Retina (tissue), 1 donor: ENCODE measurements around the gene LRRK2.
"Not testable (repeated sequence)": the region's sequence is repeated elsewhere in the genome, so short reads cannot be mapped to it uniquely, and the experiment has no call there.

Experiments
- DNase-seq: peaks from one replicate; pipeline ENCODE4 v3.0.0-alpha.2; 2016

LRRK2 gene

DNA sequence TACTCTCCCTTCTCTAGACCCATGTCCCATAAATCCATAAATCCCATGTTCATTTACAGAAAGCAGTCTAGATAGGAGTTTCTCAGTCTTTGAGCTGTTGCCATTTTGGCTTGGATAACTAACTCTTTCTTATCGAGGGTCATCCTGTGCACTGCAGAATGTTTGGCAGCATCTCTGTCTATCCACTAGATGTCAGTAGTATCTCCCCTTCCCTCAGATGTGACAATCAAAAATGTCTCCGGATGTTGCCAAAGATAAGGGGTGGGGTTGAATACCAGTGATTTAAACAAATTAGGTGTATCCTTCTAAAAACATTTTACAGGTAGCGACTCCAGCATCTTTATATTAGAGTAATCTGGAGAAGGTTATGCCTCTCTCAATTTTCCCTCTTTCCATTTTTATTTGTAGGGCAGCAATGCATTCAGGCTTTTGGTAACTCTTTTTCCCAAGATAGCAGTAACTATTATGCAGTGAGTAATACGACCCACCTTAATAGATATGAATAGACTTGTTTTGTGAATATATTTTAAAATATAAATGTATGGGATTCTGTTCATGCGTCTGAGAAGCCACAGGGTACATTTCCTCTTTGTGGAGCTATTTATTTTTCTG is 100.7 kb downstream of the LRRK2 start:
- no peak for DNase-seq

DNA sequence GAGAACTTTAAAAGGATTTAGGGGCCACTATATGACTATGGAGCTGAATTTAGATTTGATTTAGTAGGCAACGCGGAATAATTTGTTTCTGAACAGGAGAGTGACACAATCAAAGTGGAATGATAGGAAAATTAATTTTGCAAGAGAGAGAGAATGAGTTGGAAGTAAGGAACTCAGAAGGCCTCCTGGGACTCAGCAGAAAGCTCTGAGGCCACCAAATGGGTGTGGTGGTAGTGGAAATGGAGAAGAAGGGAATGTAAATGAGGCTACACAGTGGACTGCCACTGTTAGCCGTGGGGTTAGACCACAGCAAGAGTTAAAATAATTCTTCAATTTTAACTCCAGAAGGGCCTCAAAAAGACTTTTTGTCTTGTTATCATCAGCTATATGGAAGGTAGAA is 102.7 kb downstream of the LRRK2 start:
- no peak for DNase-seq

DNA sequence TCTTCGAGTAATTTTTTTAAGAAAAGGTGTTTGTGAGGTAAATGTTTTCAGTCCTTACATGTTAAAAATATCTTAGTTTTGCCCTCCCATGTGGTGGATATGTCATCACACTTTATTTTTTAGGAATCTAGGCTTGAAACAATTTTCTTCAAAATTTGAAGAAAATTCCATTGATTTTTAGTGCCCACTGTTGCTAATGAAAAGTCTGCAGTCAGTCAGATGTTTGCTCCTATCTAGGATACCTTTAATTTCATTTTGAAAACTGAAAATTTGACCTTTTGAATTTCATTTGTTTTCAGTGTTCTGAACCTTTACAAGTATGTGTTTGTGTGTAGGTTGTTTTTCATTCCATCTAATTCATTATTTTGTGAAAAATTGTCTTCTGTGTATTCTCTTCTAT is 105.4 kb downstream of the LRRK2 start:
- DNase-seq = no peak

DNA sequence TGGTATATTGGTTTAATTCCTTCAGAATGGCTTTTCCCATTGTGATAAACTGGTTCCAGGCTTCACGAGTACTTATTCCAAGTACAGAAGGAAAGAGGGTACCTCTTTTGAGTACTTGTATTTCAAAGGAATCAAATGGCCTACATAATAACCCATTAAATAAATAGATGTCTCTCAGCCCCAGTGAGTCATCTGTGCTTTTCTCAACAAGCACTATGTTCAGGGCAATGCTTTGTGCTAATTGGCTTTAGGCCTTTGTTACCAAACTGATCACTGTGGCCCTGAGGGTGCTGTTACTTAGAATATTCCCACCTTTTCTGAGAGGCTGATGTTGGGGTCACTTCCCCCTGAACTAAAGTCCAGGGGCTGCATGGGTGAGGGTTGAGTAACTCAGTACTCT is 107.1 kb downstream of the LRRK2 start:
- DNase-seq = no peak

- no peak for DNase-seq
These were observed 111.2 kb downstream of the LRRK2 start for GRCh38 chr12:40335991-40336390.

- no peak for DNase-seq
These were observed 111.9 kb downstream of the LRRK2 start for GRCh38 chr12:40336573-40337199.

- no peak for DNase-seq
These were observed 113.3 kb downstream of the LRRK2 start for GRCh38 chr12:40338071-40338470.

- no peak for DNase-seq
These were observed 113.8 kb downstream of the LRRK2 start for GRCh38 chr12:40338621-40339020.

- peak; percentile 6 for DNase-seq
These were observed 117.2 kb downstream of the LRRK2 start for GRCh38 chr12:40342010-40342409.

DNA sequence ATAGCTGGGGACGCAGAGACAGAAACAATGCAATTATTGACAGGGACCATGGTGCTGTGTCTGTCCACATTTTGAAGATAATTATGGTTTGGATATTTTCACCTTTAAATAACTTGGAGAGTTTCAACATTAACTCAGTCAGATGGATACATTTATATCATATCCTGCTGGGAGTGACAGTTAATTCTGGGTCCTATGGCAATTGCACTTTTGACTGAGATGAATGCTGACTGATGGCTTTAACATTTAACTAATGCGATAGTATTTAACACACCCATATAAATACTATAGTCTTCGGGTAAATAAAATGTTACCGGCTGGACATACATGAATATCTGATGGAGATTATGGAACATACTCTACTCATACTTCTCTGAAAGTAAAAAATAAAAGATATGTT is 118.3 kb downstream of the LRRK2 start:
- DNase-seq = peak; percentile 1

DNA sequence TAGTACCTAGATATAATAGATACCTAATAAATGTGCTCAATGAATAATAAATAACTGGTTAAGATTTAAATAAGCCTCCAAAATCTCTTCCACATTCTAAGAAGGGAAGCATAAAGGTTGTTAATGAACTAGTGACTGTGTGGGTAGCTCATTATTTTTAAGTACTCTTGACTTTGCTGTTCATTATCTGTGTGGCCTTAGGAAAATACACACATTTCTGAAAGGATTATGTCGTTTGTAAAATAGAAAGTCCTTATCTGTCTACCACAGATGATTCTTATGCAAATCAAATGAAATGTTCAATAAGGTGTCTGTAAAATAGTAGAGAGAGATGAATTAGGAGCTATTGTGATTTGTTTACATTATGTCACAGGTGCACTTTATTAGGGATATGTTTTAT is 119.5 kb downstream of the LRRK2 start:
- no peak for DNase-seq

DNA sequence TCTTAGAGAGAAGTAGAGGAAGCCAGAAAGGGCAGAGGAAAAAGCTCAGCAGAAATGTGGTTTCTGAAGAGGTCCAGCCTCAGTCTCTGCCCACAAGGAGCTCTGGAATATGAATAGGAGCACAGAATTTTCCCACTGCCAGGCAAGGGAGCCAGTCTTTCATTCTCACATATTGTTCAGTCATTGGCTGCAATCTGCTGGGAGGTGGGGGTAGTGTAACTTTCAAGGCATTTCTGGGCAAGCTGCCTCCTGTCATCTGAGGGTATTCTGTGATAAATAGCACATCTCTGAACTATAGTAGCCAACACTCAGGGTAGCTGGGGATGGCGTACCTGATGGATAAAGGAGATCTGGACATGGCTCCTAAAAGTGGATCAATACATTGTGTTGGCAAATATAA is 127.2 kb downstream of the LRRK2 start:
- no peak for DNase-seq

GRCh38 chr12:40375076-40375475 is 150.3 kb downstream of the LRRK2 start:
- DNase-seq = no peak

DNA sequence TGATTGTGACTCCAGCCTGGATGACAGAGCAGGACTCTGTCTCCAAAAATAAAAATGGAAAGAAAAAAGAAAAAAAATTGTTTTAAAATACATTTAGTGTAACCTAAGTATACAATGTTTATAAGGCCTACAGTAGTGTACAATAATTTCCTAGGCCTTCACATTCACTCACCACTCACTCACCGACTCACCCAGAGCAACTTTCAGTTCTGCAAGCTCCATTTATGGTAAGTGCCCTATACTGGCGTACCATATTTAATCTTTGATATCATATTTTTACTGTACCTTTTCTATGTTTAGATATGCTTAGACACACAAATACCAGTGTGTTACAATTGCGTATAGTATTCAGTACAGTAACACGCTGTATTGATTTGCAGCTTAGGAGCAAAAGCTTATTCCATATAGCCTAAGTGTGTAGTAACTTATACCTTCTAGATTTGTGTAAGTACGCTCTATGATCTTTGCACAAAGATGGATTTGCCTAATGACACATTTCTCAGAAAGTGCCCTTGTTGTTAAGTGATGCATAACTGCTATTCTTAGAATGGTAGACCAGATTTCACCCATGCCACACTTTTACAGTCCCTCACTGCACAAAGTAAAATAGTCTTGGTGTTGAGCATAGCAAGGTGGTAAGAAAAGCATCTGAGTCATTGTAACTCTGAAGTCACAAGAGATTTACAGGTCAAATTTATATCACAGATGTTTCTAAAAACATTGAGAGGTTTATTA is 151.9 kb downstream of the LRRK2 start:
- DNase-seq = no peak

DNA sequence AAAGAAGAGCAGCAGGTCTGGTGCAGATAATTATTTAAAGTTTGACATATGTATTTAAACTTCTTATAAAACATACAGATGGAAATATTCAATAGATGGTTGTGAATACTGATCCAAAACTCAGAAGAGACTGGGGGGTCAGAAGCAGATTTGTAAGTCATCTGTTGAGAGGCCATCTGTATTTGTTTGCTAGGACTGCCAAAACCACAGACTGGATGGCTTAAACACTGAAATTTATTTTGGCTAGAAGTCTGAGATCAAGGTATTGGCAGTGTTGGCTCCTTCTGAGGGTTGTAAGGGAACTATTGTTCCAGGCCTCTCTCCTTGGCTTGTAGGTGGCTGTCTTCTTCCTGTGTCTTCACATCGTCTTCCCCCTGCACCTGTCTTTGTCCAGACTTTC is 153.9 kb downstream of the LRRK2 start:
- no peak for DNase-seq

DNA sequence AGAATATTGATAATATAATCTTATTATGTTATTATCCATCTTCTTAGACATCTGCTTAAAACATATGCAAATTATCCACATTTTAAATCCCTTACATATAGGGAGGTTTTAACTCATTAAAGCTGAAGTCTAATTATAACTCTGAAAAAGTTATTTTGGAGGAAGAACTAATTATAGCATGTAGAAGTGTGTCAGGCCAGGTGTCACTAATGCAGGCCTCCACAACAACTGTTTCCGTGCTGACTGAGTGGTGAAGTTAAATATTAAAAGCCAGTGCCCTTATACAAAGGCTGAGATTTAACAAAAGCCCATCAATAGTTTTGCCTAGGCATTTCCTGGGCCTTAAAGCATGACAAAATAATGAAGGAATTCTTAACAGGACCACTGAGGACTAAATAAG is 157.4 kb downstream of the LRRK2 start:
- DNase-seq = no peak

DNA sequence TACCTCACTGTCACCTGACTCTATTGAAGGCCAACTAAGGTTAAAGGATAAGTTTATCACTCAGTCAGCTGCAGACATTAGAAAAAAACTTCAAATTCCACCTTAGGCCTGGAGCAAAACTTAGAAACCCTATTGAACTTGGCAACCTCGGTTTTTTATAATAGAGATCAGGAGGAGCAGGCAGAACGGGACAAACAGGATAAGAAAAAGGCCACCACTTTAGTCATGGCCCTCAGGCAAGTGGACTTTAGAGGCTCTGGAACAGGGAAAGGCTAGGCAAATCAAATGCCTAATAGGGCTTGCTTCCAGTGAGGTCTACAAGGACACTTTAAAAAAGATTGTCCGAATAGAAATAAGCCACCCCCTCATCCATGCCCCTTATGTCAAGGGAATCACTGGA is 162.5 kb downstream of the LRRK2 start:
- not testable (repeated sequence) for DNase-seq

- DNase-seq = no peak
These were observed 166.2 kb downstream of the LRRK2 start for GRCh38 chr12:40390980-40391379.

DNA sequence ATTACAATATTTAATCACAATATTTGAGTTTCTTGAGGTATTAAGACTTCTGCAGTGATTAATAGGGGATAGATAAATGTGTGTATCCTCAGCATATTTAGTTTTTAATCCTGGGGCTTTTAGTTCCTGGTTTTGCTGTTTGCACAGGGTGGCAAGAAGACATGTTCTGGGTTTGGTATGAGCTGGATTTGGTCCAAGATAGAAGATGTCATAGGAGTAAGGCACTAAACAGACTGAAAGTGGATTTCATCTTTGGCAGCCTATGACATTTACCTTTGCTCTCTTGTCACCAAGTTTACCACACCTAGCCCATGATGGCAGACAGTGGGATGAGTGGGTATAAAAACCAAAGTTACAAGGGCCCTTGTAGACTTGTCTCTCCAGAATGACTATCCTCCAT is 168.2 kb downstream of the LRRK2 start:
- no peak for DNase-seq

DNA sequence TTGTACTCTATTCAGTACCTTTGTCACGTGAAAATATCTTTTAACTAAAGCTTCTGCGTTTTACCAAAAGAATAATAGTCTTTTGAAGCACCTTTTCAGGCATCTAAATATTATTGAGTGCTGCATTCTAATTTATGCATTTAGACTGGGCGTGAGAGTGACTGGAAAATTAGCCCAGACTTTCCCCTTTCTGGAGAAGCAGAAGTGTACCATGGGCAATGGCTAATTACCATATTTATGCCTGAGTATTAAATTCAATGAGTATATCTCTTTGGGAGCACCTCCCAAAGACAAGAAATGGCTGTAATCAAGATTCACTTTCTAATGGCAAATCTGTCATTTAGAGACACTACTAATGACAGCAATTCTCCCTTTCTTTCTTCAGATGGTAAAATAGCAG is 174.9 kb downstream of the LRRK2 start:
- no peak for DNase-seq

- DNase-seq = no peak
These were observed 180.6 kb downstream of the LRRK2 start for GRCh38 chr12:40405419-40405818.
